K562 (cell line): ENCODE data around the gene TAF8. TPM values are rescaled to one million over a fixed set of nuclear protein-coding genes. Genes with fewer than 3 reads are reported as not detected.

ENCODE experiments used
- ASH1L ChIP-seq: fragments of 450-650 bp; IDR thresholded peaks from 2 replicates; pipeline ENCODE4 v1.6.1; 2018; ENCODE audit warnings: borderline replicate concordance, mild to moderate bottlenecking, low read depth; ENCODE audit not compliant: partially characterized antibody
- ATF1 ChIP-seq, 2 experiments: fragments of 450-650 bp in 1 of 2; IDR thresholded peaks; 2 replicates each; pipeline ENCODE4 v1.6.1; 2016; ENCODE audit warnings: missing compliant biosample characterization in 1 of 2, missing genetic modification characterization in 1 of 2
- CBX3 ChIP-seq, 2 experiments: IDR thresholded peaks; 1 replicate in 1 of 2; 2 replicates in 1 of 2; pipeline ENCODE4 v1.6.1; 2012; ENCODE audit warnings: inconsistent platforms in 2 of 2, low read length in 2 of 2, borderline replicate concordance in 1 of 2, control low read depth in 1 of 2
- CXXC5 ChIP-seq: fragments of 250-450 bp; sonication (Bioruptor Pico); IDR thresholded peaks from 2 replicates; pipeline ENCODE4 v1.8.0; 2022; ENCODE audit warnings: inconsistent platforms, mild to moderate bottlenecking, moderate library complexity
- GTF2A2 ChIP-seq: IDR thresholded peaks from 2 replicates; pipeline ENCODE4 v1.6.1; 2016; ENCODE audit warnings: mild to moderate bottlenecking, missing genetic modification characterization, missing compliant biosample characterization
- HEY1 ChIP-seq: fragments of 250-450 bp; sonication (Bioruptor Pico); IDR thresholded peaks from 2 replicates; pipeline ENCODE4 v1.5.0; 2020; ENCODE audit warnings: mild to moderate bottlenecking, moderate library complexity, borderline replicate concordance
- JUN ChIP-seq, 2 experiments: sonication (generic) in 1 of 2; formaldehyde crosslinking in 1 of 2; IDR thresholded peaks; 2 replicates each; pipeline versions ENCODE4 v1.6.1 to v1.8.0; 2012 to 2022; ENCODE audit warnings: borderline replicate concordance in 2 of 2, mild to moderate bottlenecking in 2 of 2, improper control_type of control experiment in 1 of 2, low read depth in 1 of 2, low read length in 1 of 2, missing genetic modification reagents in 1 of 2
- KLF10 ChIP-seq: fragments of 250-450 bp; sonication (Bioruptor Pico); IDR thresholded peaks from 2 replicates; pipeline ENCODE4 v1.6.1; 2021; ENCODE audit warnings: matching md5 sums
- MEF2A ChIP-seq: IDR thresholded peaks from 2 replicates; pipeline ENCODE4 v1.6.1; 2011; ENCODE audit warnings: low read depth, mild to moderate bottlenecking, low read length, moderate library complexity; ENCODE audit not compliant: control insufficient read depth
- NBN ChIP-seq: fragments of 450-650 bp; IDR thresholded peaks from 2 replicates; pipeline ENCODE4 v1.6.1; 2016; ENCODE audit warnings: low read depth, mild to moderate bottlenecking
- NONO ChIP-seq, 2 experiments: fragments of 200-400 bp in 1 of 2; fragments of 450-650 bp in 1 of 2; formaldehyde crosslinking in 1 of 2; IDR thresholded peaks; 2 replicates each; pipeline ENCODE4 v1.6.1; 2017; ENCODE audit warnings: low read depth in 2 of 2, mild to moderate bottlenecking in 2 of 2, moderate library complexity in 2 of 2, low read length in 1 of 2
- SUPT5H ChIP-seq: fragments of 450-650 bp; IDR thresholded peaks from 2 replicates; pipeline ENCODE4 v1.6.1; 2016
- TBP ChIP-seq: optimal IDR thresholded peaks from 2 replicates; pipeline ENCODE3; 2011; ENCODE audit warnings: low read depth, low read length, improper control_type of control experiment
- TCF7 ChIP-seq: sonication (generic); IDR thresholded peaks from 2 replicates; pipeline ENCODE4 v1.6.1; 2016; ENCODE audit warnings: antibody characterized with exemption, borderline replicate concordance
- TEAD4 ChIP-seq, 2 experiments: sonication (generic) in 1 of 2; formaldehyde crosslinking in 1 of 2; IDR thresholded peaks; 2 replicates each; pipeline versions ENCODE4 v1.6.1 to v1.8.0; 2012 to 2022; ENCODE audit warnings: borderline replicate concordance in 1 of 2, inconsistent platforms in 1 of 2, low read length in 1 of 2, mild to moderate bottlenecking in 1 of 2, missing genetic modification reagents in 1 of 2
- YY1 ChIP-seq, 3 experiments: IDR thresholded peaks; 2 replicates each; pipeline ENCODE4 v1.6.1; 2011; ENCODE audit warnings: low read length in 2 of 3, mild to moderate bottlenecking in 2 of 3, moderate library complexity in 2 of 3, borderline replicate concordance in 1 of 3, control low read depth in 1 of 3, low read depth in 1 of 3; ENCODE audit not compliant: insufficient read depth in 3 of 3, insufficient replicate concordance in 2 of 3, control insufficient read depth in 1 of 3, insufficient read length in 1 of 3; ENCODE audit errors: extremely low read depth in 1 of 3
- ZKSCAN1 ChIP-seq: fragments of 150-350 bp; IDR thresholded peaks from 2 replicates; pipeline ENCODE4 v1.6.1; 2016; ENCODE audit warnings: low read depth, low read length
- ZNF224 ChIP-seq: sonication (generic); formaldehyde crosslinking; IDR thresholded peaks from 2 replicates; pipeline ENCODE4 v1.8.0; 2022; ENCODE audit warnings: mild to moderate bottlenecking, missing genetic modification reagents
- ZNF785 ChIP-seq: fragments of 250-450 bp; sonication (Bioruptor Pico); IDR thresholded peaks from 2 replicates; pipeline ENCODE4 v1.4.0; 2020; ENCODE audit warnings: mild to moderate bottlenecking
- polyA plus RNA-seq, 8 experiments: library from polyadenylated mRNA; depleted of rRNA in 4 of 8; stranded (reverse) in 5 of 8; unstranded in 3 of 8; fragments of >200 nt; fragmentation: Nextera tagmentation in 2 of 8; fragmentation: Illumina TruSeq in 1 of 8; extraction: Ambion mirVana in 2 of 8; extraction: Trizol in 1 of 8; gene quantifications; 2 replicates each; pipeline versions ENCODE4 v1.2.1 to v1.2.3, GENCODE V29; 2011 to 2014; ENCODE audit warnings: inconsistent platforms in 1 of 8, missing spikeins in 1 of 8
- total RNA-seq, 7 experiments: library from RNA; depleted of rRNA in 6 of 7; stranded (reverse); fragments of >200 nt in 6 of 7; fragmentation: Illumina TruSeq in 2 of 7; extraction: Trizol in 2 of 7; gene quantifications; 2 replicates each; pipeline versions ENCODE4 v1.2.1 to v1.2.3, GENCODE V29; 2011 to 2021; ENCODE audit warnings: low replicate concordance in 1 of 7
- TF ChIP-seq, protein P1 (sequence below): fragments of 450-650 bp; IDR thresholded peaks from 2 replicates; pipeline ENCODE4 v1.6.1; 2014; ENCODE audit warnings: low read depth, mild to moderate bottlenecking, moderate library complexity, borderline replicate concordance
- TF ChIP-seq, protein P2 (sequence below), 2 experiments: fragments of 450-650 bp in 1 of 2; sonication (generic) in 1 of 2; formaldehyde crosslinking in 1 of 2; IDR thresholded peaks in 1 of 2; conservative IDR thresholded peaks in 1 of 2; 2 replicates each; pipeline versions ENCODE4 v1.6.1 to v1.8.1; 2016 to 2023; ENCODE audit warnings: mild to moderate bottlenecking in 2 of 2, moderate library complexity in 2 of 2, inconsistent platforms in 1 of 2, missing genetic modification reagents in 1 of 2

Gene TAF8
- total and polyA plus RNA-seq, 9 of the 15 experiments (the other 6 are each of a cell fraction or from before 2014, with no cell fraction given), result 29.4 to 84.0 (median 52.6) TPM

DNA sequence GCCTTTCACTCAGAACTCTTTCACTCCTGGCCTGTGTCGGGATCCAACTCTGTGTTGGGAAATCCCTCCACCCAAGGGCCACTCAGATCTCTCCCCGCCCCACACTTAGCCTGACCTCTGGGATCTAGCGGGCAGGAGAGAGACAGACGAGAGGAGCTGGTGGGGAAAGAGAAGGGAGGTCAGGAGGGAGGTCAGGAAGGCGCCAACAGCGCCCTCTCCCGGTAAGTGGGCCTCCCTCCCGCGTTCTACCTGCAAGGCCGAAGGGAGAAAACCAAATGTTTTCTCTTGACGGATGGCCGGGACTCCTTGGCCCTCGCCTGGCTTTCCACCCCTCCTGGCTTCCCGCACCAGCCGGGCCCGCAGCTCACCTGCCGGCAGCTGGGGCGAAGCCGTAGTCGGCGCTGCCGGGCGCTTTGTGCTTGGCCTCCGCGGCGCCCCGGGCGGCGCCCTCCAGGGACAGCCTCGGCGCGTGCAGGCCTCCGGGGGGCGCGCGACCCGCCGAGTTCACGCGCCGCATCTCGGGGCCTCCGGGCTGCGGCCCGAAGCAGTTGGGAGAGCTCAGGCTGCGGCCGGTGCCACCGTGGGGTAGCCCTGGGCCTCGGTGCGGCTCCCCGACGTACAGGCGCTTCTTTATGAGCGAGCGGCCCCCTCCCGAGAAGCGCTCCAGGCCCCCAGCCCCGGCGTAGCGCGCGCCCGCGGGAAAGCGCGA, 53.9 kb downstream of the TAF8 start (continued):
- TF ChIP-seq JUN (IDR thresholded peaks at IDR 0.05; ENCODE audit: borderline replicate concordance, low read depth, low read length) (peak; percentile 8; the same call in 1 of the 2 replicates), JUN (CRISPR knock-in tag; IDR thresholded peaks at IDR 0.05; ENCODE audit: borderline replicate concordance) (peak; percentile 84), TBP (peak; percentile 70), HEY1 (CRISPR knock-in tag) (0 out of 2 replicates have a peak, but pooled peaks have one; percentile 40), ZNF785 (CRISPR knock-in tag) (no peak), YY1 (IDR thresholded peaks at IDR 0.05; ENCODE audit: borderline replicate concordance in 1 of 3, control insufficient read depth in 1 of 3, extremely low read depth in 1 of 3, insufficient read depth in 3 of 3, insufficient read length in 1 of 3, insufficient replicate concordance in 2 of 3, low read depth in 1 of 3, low read length in 2 of 3) (peak in 2 of 3 experiments; percentile 21 to 59), TEAD4 (IDR thresholded peaks at IDR 0.05; ENCODE audit: low read length) (no peak), TEAD4 (CRISPR knock-in tag; IDR thresholded peaks at IDR 0.05; ENCODE audit: borderline replicate concordance) (peak; percentile 57; the same call in 1 of the 2 replicates), ZKSCAN1 (peak; percentile 35; the same call in 1 of the 2 replicates), NONO (IDR thresholded peaks at IDR 0.05; ENCODE audit: low read depth in 2 of 2, low read length in 1 of 2) (peak; percentile 90), ATF1 (CRISPR knock-in tag; IDR thresholded peaks at IDR 0.05) (no peak), ATF1 (tag; IDR thresholded peaks at IDR 0.05) (peak; percentile 84), CXXC5 (CRISPR knock-in tag) (peak; percentile 92), CBX3 (IDR thresholded peaks at IDR 0.05; ENCODE audit: borderline replicate concordance in 1 of 2, low read length in 2 of 2) (peak in 1 of 2 experiments; percentile 50; a peak in 1 of 3 replicates), ASH1L (no peak), MEF2A (no peak), NBN (peak; percentile 92), TCF7 (no peak), SUPT5H (peak; percentile 58), KLF10 (CRISPR knock-in tag) (no peak), GTF2A2 (0 out of 2 replicates have a peak, but pooled peaks have one; percentile 51), ZNF224 (CRISPR knock-in tag) (no peak)
- TF ChIP-seq, protein P1, sequence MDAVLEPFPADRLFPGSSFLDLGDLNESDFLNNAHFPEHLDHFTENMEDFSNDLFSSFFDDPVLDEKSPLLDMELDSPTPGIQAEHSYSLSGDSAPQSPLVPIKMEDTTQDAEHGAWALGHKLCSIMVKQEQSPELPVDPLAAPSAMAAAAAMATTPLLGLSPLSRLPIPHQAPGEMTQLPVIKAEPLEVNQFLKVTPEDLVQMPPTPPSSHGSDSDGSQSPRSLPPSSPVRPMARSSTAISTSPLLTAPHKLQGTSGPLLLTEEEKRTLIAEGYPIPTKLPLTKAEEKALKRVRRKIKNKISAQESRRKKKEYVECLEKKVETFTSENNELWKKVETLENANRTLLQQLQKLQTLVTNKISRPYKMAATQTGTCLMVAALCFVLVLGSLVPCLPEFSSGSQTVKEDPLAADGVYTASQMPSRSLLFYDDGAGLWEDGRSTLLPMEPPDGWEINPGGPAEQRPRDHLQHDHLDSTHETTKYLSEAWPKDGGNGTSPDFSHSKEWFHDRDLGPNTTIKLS, result peak; percentile 89
- TF ChIP-seq, protein P2, sequence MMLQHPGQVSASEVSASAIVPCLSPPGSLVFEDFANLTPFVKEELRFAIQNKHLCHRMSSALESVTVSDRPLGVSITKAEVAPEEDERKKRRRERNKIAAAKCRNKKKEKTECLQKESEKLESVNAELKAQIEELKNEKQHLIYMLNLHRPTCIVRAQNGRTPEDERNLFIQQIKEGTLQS (IDR thresholded peaks at IDR 0.05), result no peak
- TF ChIP-seq, protein P2 (CRISPR knock-in tag; conservative IDR thresholded peaks at IDR 0.05), result peak; percentile 64; the same call in 1 of the 2 replicates
